ENCODE results near the gene ARL6. TPM values are rescaled to one million over a fixed set of nuclear protein-coding genes. Genes with fewer than 3 reads are reported as not detected.
A peak's percentile ranks its signal among the peaks of the same experiment; 100 is the strongest.

ARL6 gene
- total RNA-seq, 1 donor from 2014 or later = 4.5 TPM

GRCh38 chr3:97810779-97811390 lies 46.3 kb downstream of the ARL6 start:
- peaks cover 2% of the 10 kb centered on the region for H3K27me3 Mint-ChIP-seq (ENCODE audit: low read depth)
- no peak for DNase-seq (ENCODE audit: low spot score)

GRCh38 chr3:97815149-97815917 lies 50.8 kb downstream of the ARL6 start:
- DNase-seq (ENCODE audit: low spot score) = no peak
- peaks cover 15% of the 10 kb centered on the region for H3K27me3 Mint-ChIP-seq (ENCODE audit: low read depth)
- no peak overlapping the region for H3K27ac Mint-ChIP-seq (ENCODE audit: unreplicated experiment)
- no peak overlapping the region for H3K4me3 Mint-ChIP-seq (ENCODE audit: unreplicated experiment)
- H3K36me3 Mint-ChIP-seq (ENCODE audit: low read depth) = no peaks in the 10 kb centered on the region
- no peaks in the 10 kb centered on the region for H3K9me3 Mint-ChIP-seq (ENCODE audit: low read depth)
- no peak for TF ChIP-seq CTCF (IDR thresholded peaks at IDR 0.05)
- no peaks in the 10 kb centered on the region for H3K4me1 Mint-ChIP-seq (ENCODE audit: low read depth)

More at GRCh38 chr3:97810779-97811390, 46.3 kb downstream of the ARL6 start:
- TF ChIP-seq CTCF (IDR thresholded peaks at IDR 0.05) = no peak
- H3K36me3 Mint-ChIP-seq (ENCODE audit: low read depth) = no peaks in the 10 kb centered on the region
- no peak overlapping the region for H3K4me3 Mint-ChIP-seq (ENCODE audit: unreplicated experiment)
- H3K9me3 Mint-ChIP-seq (ENCODE audit: low read depth) = no peaks in the 10 kb centered on the region
- H3K27ac Mint-ChIP-seq (ENCODE audit: unreplicated experiment) = no peak overlapping the region
- H3K4me1 Mint-ChIP-seq (ENCODE audit: low read depth) = no peaks in the 10 kb centered on the region

GRCh38 chr3:97816811-97817210 lies 52.3 kb downstream of the ARL6 start:
- no peaks in the 10 kb centered on the region for H3K36me3 Mint-ChIP-seq (ENCODE audit: low read depth)
- H3K9me3 Mint-ChIP-seq (ENCODE audit: low read depth) = no peaks in the 10 kb centered on the region
- no peak overlapping the region for H3K4me3 Mint-ChIP-seq (ENCODE audit: unreplicated experiment)
- H3K27ac Mint-ChIP-seq (ENCODE audit: unreplicated experiment) = no peak overlapping the region
- H3K27me3 Mint-ChIP-seq (ENCODE audit: low read depth) = peaks cover 20% of the 10 kb centered on the region
- DNase-seq (ENCODE audit: low spot score) = no peak
- peaks cover 7% of the 10 kb centered on the region for H3K4me1 Mint-ChIP-seq (ENCODE audit: low read depth)
- TF ChIP-seq CTCF (IDR thresholded peaks at IDR 0.05) = no peak

- Mint-ChIP-seq H3K36me3 (ENCODE audit: low read depth) (no peaks in the 10 kb centered on the region), H3K4me3 (ENCODE audit: unreplicated experiment) (no peak overlapping the region), H3K4me1 (ENCODE audit: low read depth) (peaks cover 9% of the 10 kb centered on the region), H3K9me3 (ENCODE audit: low read depth) (no peaks in the 10 kb centered on the region), H3K27me3 (ENCODE audit: low read depth) (peaks cover 20% of the 10 kb centered on the region), H3K27ac (ENCODE audit: unreplicated experiment) (no peak overlapping the region)
- DNase-seq (ENCODE audit: low spot score) = no peak
- no peak for TF ChIP-seq CTCF (IDR thresholded peaks at IDR 0.05)
These were observed 53.4 kb downstream of the ARL6 start for GRCh38 chr3:97817965-97818364.

GRCh38 chr3:97820780-97821179 lies 56.2 kb downstream of the ARL6 start:
- Mint-ChIP-seq H3K4me1 (ENCODE audit: low read depth) (peaks cover 24% of the 10 kb centered on the region), H3K36me3 (ENCODE audit: low read depth) (no peaks in the 10 kb centered on the region), H3K27ac (ENCODE audit: unreplicated experiment) (no peak overlapping the region), H3K4me3 (ENCODE audit: unreplicated experiment) (peak overlapping the region; percentile 100), H3K9me3 (ENCODE audit: low read depth) (no peaks in the 10 kb centered on the region), H3K27me3 (ENCODE audit: low read depth) (peaks cover 20% of the 10 kb centered on the region)
- no peak for DNase-seq (ENCODE audit: low spot score)
- TF ChIP-seq CTCF (IDR thresholded peaks at IDR 0.05) = no peak

Data from chondrocyte (in vitro differentiated cells).